ENCODE measurements around the gene GRWD1.
A peak's percentile ranks its signal among the peaks of the same experiment; 100 is the strongest.

The GRWD1 gene

DNA sequence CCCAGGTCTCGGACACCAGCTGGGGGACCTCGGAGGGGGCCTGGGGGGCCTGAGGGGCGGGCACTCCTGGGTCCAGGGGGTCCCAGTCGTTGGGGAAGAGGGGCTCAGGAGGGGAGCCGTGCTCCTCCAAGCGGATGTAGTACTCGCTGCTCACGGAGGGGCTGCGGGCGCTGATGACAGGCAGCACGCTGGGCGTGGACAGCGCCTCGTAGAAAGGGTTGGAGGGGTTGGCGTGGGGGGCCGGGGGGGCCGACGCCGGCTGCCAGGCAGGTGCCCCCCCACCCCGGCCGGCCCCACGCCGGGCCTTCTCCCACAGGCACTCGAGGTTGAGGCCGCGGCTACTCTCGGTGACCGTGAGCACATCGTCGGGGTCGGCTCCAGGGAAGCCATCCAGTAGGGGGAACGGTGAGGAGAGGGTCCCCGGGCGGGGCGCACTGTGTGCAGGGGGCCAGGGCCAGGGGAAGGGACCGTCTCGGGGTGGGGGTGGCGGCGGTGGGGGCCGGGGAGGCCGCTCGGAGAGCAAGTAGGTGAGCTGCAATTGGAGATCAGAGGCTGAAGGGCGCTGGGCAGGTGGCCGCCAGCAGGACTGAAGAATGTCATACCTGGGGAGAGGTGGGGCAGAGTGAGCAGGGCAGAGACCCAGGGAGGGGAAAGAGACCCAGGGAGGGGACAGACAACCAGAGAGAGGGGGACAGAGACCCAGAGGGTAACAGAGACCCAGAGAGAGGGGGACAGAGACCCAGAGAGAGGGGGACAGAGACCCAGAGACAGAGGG is 53.7 kb downstream of the GRWD1 start:
- DNase-seq: no peak

DNA sequence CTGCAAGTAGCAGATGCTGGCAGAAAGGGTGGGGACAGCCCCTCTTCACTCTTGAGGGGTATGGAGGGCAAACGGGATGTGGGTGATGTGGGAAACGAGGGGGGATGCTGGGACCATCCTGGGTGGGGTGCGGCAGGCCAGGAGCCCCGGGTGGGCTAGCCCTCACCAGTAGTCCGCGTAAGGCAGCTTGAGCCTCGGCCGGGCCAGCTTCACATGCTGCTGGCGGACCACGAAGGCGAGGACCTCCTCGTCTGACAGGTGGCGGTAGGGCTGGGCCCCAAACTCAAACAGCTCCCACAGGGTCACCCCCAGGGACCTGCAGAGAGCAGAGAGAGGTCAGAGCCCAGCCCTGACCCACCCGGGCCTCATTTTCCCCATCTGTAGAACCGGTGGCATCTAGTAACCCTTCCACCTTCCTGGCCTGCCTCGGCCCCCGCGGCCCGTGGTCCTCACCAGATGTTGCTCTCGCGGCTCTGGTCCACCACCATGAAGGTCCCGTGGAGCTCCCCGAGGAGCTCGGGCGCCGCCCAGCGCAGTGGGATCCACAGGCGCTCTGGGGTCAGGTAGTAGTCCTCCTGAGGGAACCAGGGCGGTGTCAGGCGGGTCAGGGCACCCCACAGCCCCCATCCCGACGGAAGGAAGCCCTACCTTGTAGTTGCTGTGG is 55.2 kb downstream of the GRWD1 start:
- DNase-seq: no peak

DNA sequence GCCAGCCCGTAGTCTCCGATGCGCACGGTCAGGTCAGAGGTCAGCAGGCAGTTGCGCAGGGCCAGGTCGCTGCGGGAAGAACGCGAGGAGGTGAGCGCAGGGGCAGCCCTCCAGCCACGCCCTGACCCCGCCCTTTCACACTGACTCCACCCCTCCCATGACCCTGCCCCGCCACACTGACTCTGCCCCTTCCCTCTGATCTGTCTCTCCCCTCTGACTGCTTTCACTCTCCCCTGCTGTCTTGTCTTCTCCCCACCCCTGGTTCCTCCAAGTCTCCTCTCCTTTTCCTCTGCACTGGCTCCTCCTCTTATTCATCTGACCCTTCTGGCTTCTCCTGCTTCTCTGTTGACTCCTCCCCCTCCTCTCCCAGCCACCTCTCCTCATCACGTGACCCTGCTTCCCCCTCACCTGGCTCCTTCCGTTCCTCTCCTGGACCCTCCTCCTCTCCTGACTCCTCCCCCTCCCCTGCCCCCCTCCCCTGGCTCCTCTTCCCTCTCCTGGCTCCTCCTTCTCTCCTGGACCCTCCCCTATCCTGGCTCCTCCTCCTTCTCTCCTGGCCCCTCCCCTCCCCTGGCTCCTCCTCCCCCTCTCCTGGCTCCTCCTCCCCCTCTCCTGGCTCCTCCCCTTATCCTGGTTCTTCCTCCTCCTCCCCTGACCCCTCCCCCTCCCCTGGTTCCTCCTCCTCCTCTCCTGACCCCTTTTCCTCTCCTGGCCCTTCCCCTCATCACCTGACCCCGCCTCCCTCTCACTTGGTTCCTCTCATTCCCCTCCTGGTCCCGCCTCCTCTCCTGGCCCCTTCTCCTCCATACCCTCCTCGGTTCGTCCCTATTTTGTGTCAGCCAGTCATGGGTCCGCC is 55.9 kb downstream of the GRWD1 start:
- DNase-seq: peak; percentile 51

DNA sequence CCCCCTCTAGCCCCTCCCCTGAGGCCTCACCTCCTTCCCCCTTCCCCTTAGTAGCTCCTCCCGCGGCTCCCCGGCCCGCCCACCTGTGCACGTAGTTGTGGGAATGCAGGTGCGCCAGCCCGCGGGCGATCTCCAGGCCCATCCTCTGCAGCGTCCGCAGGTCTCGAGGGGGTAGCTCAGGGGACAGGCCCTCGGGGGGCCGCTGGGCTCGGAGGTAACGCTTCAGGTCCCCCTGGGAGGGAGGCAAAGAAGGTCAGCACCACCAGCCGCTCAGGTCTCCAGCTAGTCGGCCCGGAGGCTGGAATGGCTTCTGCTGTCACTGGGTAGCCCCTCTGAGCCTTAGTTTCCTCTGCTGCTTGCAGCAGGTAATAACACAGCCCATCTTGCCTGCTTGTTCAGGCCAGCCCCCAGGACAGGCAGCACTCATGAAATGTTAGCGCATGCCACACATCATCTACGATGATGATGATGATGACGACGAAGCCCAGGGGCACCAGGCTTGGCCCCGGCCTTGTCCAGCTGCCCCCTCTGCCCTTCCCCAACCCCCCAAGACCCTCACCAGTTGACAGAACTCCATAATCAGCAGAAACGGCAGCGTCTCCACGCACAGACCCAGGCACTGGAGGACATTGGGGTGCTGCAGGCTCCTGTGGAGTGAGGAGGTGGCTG is 56.7 kb downstream of the GRWD1 start:
- peak; percentile 64 for DNase-seq

DNA sequence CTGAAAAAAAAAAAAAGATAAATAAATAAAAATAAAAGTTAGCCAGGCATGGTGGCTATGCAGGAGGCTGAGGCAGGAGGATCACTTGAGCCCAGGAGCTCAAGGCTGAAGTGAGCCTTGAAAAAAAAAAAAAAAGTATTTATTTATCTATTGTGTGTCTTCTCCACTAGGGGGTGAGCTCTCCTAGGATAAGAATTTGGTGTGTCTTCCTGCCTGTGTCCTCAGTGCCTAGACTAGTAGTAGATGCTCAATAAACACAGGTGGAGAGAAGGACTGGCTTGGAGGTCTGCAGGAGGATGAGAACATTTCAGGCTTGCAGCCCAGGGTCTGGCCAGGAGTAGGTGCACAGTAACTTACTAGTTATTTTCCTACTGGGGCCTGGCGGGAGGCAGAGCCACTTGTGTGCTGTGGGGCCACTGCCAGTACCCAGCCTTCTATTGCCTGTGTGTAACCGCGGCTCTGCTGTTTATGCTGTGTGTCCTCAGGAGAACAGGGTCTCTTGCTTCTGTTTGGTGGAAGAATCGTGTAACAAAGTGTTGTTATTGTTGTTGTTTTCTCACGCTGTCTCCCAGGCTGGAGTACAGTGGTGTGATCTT is 60.5 kb downstream of the GRWD1 start:
- no peak for DNase-seq

Measured in stimulated activated CD4-positive, alpha-beta T cell treated with anti-CD3 and anti-CD28 coated beads, Interleukin-12 subunit alpha, Interleukin-12 subunit beta, amount 100 ng/mL, for 4 hours (primary cell).